K562 (cell line): ENCODE results near the gene KCNK4. TPM values are rescaled to one million over a fixed set of nuclear protein-coding genes. Genes with fewer than 3 reads are reported as not detected.

Source experiments
- AFF1 ChIP-seq, 2 experiments: fragments of 450-650 bp; IDR thresholded peaks; 2 replicates each; pipeline ENCODE4 v1.6.1; 2018; ENCODE audit warnings: mild to moderate bottlenecking in 2 of 2, low read depth in 1 of 2; ENCODE audit not compliant: partially characterized antibody in 2 of 2
- E2F6 ChIP-seq, 2 experiments: IDR thresholded peaks; 2 replicates each; pipeline ENCODE4 v1.6.1; 2011; ENCODE audit warnings: borderline replicate concordance in 1 of 2, control low read depth in 1 of 2, low read depth in 1 of 2, low read length in 1 of 2, mild to moderate bottlenecking in 1 of 2, mixed read lengths in 1 of 2, moderate library complexity in 1 of 2; ENCODE audit not compliant: insufficient read depth in 1 of 2, insufficient read length in 1 of 2, poor library complexity in 1 of 2, severe bottlenecking in 1 of 2; ENCODE audit errors: extremely low read depth in 1 of 2
- ELF4 ChIP-seq: fragments of 450-650 bp; formaldehyde crosslinking; IDR thresholded peaks from 2 replicates; pipeline ENCODE4 v1.4.0; 2022; ENCODE audit warnings: missing genetic modification characterization
- HDAC2 ChIP-seq: fragments of 450-650 bp; IDR thresholded peaks from 2 replicates; pipeline ENCODE4 v1.6.1; 2016; ENCODE audit warnings: mild to moderate bottlenecking
- HNRNPL ChIP-seq: fragments of 200-400 bp; formaldehyde crosslinking; IDR thresholded peaks from 2 replicates; pipeline ENCODE4 v1.6.1; 2017; ENCODE audit warnings: low read depth, mild to moderate bottlenecking, low read length
- L3MBTL2 ChIP-seq: fragments of 450-650 bp; IDR thresholded peaks from 2 replicates; pipeline ENCODE4 v1.6.1; 2016; ENCODE audit warnings: mild to moderate bottlenecking, moderate library complexity
- MEF2D ChIP-seq: conservative IDR thresholded peaks from 2 replicates; pipeline ENCODE4 v1.6.1; 2016; ENCODE audit warnings: low read depth, missing genetic modification characterization, missing compliant biosample characterization
- NR2F6 ChIP-seq: fragments of 450-650 bp; formaldehyde crosslinking; IDR thresholded peaks from 2 replicates; pipeline ENCODE4 v1.4.0; 2020; ENCODE audit warnings: mild to moderate bottlenecking
- POLR2AphosphoS5 ChIP-seq: IDR thresholded peaks from 2 replicates; pipeline ENCODE4 v1.6.1; 2011; ENCODE audit warnings: mild to moderate bottlenecking, low read depth, low read length, moderate library complexity; ENCODE audit not compliant: control insufficient read depth, insufficient read depth
- POLR2B ChIP-seq: fragments of 450-650 bp; IDR thresholded peaks from 2 replicates; pipeline ENCODE4 v1.6.1; 2018; ENCODE audit warnings: low read depth; ENCODE audit not compliant: partially characterized antibody
- PYGO2 ChIP-seq: fragments of 450-650 bp; IDR thresholded peaks from 2 replicates; pipeline ENCODE4 v1.6.1; 2016; ENCODE audit warnings: mild to moderate bottlenecking, missing genetic modification characterization, moderate library complexity, missing compliant biosample characterization
- RAD21 ChIP-seq, 2 experiments: fragments of 250-450 bp in 1 of 2; fragments of 450-650 bp in 1 of 2; sonication (Bioruptor Pico) in 1 of 2; formaldehyde crosslinking in 1 of 2; IDR thresholded peaks in 1 of 2; conservative IDR thresholded peaks in 1 of 2; 2 replicates each; pipeline versions ENCODE4 v1.4.0 to v1.8.0; 2020 to 2022; ENCODE audit warnings: mild to moderate bottlenecking in 2 of 2, moderate library complexity in 1 of 2
- SIN3A ChIP-seq, 2 experiments: fragments of 150-350 bp in 1 of 2; IDR thresholded peaks; 2 replicates each; pipeline ENCODE4 v1.6.1; 2011 to 2016; ENCODE audit warnings: borderline replicate concordance in 2 of 2, low read depth in 2 of 2, low read length in 2 of 2, mild to moderate bottlenecking in 2 of 2, moderate library complexity in 2 of 2; ENCODE audit not compliant: control insufficient read depth in 1 of 2
- TAF1 ChIP-seq: IDR thresholded peaks from 2 replicates; pipeline ENCODE4 v1.6.1; 2011; ENCODE audit warnings: mild to moderate bottlenecking, low read length, moderate library complexity; ENCODE audit not compliant: insufficient read depth, control insufficient read depth, severe bottlenecking; ENCODE audit errors: extremely low read depth
- TFAP4 ChIP-seq: sonication (generic); formaldehyde crosslinking; IDR thresholded peaks from 2 replicates; pipeline ENCODE4 v1.8.0; 2022; ENCODE audit warnings: missing genetic modification reagents, mild to moderate bottlenecking, moderate library complexity, borderline replicate concordance
- ZBTB17 ChIP-seq: fragments of 450-650 bp; formaldehyde crosslinking; IDR thresholded peaks from 2 replicates; pipeline ENCODE4 v1.4.0; 2020; ENCODE audit warnings: mild to moderate bottlenecking
- ZBTB7A ChIP-seq: IDR thresholded peaks from 2 replicates; pipeline ENCODE4 v1.6.1; 2011; ENCODE audit warnings: low read depth, mild to moderate bottlenecking, low read length, moderate library complexity, borderline replicate concordance; ENCODE audit not compliant: control insufficient read depth
- ZNF263 ChIP-seq: sonication (generic); formaldehyde crosslinking; IDR thresholded peaks from 2 replicates; pipeline ENCODE4 v1.8.0; 2022; ENCODE audit warnings: mild to moderate bottlenecking, missing genetic modification reagents, borderline replicate concordance
- polyA plus RNA-seq, 8 experiments: library from polyadenylated mRNA; depleted of rRNA in 4 of 8; stranded (reverse) in 5 of 8; unstranded in 3 of 8; fragments of >200 nt; fragmentation: Nextera tagmentation in 2 of 8; fragmentation: Illumina TruSeq in 1 of 8; extraction: Ambion mirVana in 2 of 8; extraction: Trizol in 1 of 8; gene quantifications; 2 replicates each; pipeline versions ENCODE4 v1.2.1 to v1.2.3, GENCODE V29; 2011 to 2014; ENCODE audit warnings: inconsistent platforms in 1 of 8, missing spikeins in 1 of 8
- total RNA-seq, 7 experiments: library from RNA; depleted of rRNA in 6 of 7; stranded (reverse); fragments of >200 nt in 6 of 7; fragmentation: Illumina TruSeq in 2 of 7; extraction: Trizol in 2 of 7; gene quantifications; 2 replicates each; pipeline versions ENCODE4 v1.2.1 to v1.2.3, GENCODE V29; 2011 to 2021; ENCODE audit warnings: low replicate concordance in 1 of 7

Gene KCNK4
- total and polyA plus RNA-seq, 9 of the 15 experiments (the other 6 are each of a cell fraction or from before 2014, with no cell fraction given): not detected

- TF ChIP-seq HNRNPL (no peak), ZBTB17 (CRISPR knock-in tag) (peak; percentile 16; the same call in 1 of the 2 replicates), L3MBTL2 (peak; percentile 47; the same call in 1 of the 2 replicates), ZNF263 (CRISPR knock-in tag) (peak; percentile 50; the same call in 1 of the 2 replicates), MEF2D (tag) (no peak), RAD21 (CRISPR knock-in tag; conservative IDR thresholded peaks at IDR 0.05 in 1 of 2, IDR thresholded peaks at IDR 0.05 in 1 of 2) (peak in 1 of 2 experiments; percentile 33; a peak in 2 of 4 replicates), NR2F6 (CRISPR knock-in tag) (0 out of 2 replicates have a peak, but pooled peaks have one; percentile 2), HDAC2 (0 out of 2 replicates have a peak, but pooled peaks have one; percentile 40), AFF1 (IDR thresholded peaks at IDR 0.05; ENCODE audit: low read depth in 1 of 2, partially characterized antibody in 2 of 2) (no peak), PYGO2 (tag) (no peak), TAF1 (peak; percentile 55), SIN3A (IDR thresholded peaks at IDR 0.05; ENCODE audit: borderline replicate concordance in 2 of 2, control insufficient read depth in 1 of 2, low read depth in 2 of 2, low read length in 2 of 2) (0 out of 4 replicates have a peak, but pooled peaks of 1 of the 2 experiments have one; percentile 49), POLR2AphosphoS5 (0 out of 2 replicates have a peak, but pooled peaks have one; percentile 25), POLR2B (peak; percentile 69), ELF4 (CRISPR knock-in tag) (no peak), ZBTB7A (peak; percentile 39; the same call in 1 of the 2 replicates), E2F6 (IDR thresholded peaks at IDR 0.05; ENCODE audit: borderline replicate concordance in 1 of 2, extremely low read depth in 1 of 2, insufficient read depth in 1 of 2, insufficient read length in 1 of 2, low read depth in 1 of 2, low read length in 1 of 2, poor library complexity in 1 of 2, severe bottlenecking in 1 of 2) (peak in 1 of 2 experiments; percentile 13), TFAP4 (CRISPR knock-in tag) (peak; percentile 41; the same call in 1 of the 2 replicates)
Measured at GRCh38 chr11:64252003-64252872, 38.9 kb upstream of the KCNK4 start (continued).
